Dedifferentiated amniotic fluid mesenchymal stem cell (primary cell): ENCODE measurements around the gene ZNF548.

Experiments
- DNase-seq: peaks from one replicate; pipeline ENCODE4 v3.0.0-alpha.2; 2016; ENCODE audit errors: extremely low spot score

Gene ZNF548

GRCh38 chr19:57398868-57399267 lies 9.2 kb downstream of the ZNF548 start:
- DNase-seq: no peak

DNA sequence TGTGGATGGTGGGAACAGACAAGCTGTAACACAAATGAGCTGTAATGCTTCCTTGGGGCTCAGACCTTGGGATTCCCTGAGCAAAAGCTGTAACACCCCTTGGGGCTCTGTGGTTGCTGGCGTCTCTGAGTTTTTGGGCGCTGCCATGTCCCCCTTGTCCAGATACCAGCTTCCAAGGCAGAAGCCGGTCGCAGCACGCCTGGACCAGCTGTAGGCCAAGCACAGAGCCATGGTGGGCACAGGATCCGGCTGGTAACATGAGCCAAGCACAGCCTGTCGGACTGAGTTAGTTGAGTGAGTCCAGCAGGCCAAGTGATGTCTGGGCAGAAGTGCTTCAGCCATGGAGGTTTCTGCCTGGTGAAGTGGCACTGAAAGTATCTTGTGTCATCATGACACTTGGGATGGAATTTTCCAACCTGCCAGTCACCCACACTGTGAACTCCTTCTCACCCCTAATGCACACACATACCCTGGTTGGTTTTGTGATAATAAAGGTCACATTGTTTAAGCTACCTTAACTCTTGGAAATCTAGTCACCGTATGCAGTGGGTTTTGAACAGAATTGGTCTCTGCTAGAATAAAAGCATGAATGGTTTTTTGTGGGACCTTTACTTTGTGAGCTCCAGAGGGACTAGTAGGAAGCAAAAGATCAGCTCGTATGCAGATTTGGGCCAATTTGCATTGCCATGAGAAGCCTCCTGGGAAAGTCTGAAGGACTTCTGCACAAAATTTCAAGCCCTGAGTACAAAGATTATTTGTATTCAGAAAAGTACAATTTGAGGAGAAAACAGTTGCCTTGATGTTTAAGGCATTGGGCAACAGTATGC lies 14.3 kb downstream of the ZNF548 start:
- no peak for DNase-seq

DNA sequence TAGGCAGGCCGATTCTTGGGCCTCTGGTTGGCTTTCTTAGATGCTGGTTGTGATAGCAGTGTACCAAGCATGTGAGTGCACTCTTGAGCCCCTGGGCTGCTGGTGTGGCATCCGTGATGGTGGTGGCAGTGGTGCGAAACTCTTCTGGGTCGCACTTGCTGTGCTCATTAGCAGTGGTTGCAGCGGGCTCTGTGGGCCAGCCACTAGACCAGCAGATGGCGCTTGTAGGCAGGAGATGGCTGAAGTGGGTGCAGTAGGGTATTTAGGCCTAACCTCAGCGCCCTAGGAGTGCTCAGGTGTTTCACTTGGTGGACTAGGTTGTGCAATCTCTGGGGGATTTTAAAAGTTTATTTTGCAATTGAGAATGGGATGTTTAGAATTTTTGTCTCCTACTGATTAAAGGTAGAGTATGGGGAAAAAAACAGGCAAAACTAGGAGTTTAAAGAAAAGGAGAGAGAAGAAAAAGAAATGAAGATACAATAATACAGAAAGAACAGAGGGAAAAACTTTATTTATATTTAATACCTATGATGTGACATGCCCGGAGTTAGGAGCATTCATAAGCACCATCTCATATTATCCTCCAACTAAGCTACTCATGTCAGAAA lies 17.0 kb downstream of the ZNF548 start:
- peak; percentile 55 for DNase-seq

GRCh38 chr19:57410877-57411671 lies 21.4 kb downstream of the ZNF548 start, which contains the start of gene ZNF17:
Gene ZNF17 (plus strand): TSS chr19:57411161. CDS start chr19:57413616, 2,455 bp downstream.
- DNase-seq: peak; percentile 96

- DNase-seq: no peak
These were observed 29.8 kb downstream of the ZNF548 start for GRCh38 chr19:57419439-57419838.

DNA sequence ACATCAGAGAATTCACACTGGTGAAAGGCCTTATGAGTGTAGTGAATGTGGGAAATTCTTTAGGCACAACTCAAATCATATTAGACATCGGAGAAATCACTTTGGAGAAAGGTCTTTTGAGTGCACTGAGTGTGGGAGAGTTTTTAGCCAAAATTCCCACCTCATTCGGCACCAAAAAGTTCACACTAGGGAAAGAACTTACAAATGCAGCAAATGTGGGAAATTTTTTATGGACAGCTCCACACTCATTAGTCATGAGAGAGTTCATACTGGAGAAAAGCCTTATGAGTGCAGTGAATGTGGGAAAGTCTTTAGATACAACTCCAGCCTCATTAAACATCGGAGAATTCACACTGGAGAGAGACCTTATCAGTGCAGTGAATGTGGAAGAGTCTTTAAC lies 31.4 kb downstream of the ZNF548 start:
- DNase-seq: no peak

GRCh38 chr19:57434386-57435061 lies 44.9 kb downstream of the ZNF548 start:
- no peak for DNase-seq

DNA sequence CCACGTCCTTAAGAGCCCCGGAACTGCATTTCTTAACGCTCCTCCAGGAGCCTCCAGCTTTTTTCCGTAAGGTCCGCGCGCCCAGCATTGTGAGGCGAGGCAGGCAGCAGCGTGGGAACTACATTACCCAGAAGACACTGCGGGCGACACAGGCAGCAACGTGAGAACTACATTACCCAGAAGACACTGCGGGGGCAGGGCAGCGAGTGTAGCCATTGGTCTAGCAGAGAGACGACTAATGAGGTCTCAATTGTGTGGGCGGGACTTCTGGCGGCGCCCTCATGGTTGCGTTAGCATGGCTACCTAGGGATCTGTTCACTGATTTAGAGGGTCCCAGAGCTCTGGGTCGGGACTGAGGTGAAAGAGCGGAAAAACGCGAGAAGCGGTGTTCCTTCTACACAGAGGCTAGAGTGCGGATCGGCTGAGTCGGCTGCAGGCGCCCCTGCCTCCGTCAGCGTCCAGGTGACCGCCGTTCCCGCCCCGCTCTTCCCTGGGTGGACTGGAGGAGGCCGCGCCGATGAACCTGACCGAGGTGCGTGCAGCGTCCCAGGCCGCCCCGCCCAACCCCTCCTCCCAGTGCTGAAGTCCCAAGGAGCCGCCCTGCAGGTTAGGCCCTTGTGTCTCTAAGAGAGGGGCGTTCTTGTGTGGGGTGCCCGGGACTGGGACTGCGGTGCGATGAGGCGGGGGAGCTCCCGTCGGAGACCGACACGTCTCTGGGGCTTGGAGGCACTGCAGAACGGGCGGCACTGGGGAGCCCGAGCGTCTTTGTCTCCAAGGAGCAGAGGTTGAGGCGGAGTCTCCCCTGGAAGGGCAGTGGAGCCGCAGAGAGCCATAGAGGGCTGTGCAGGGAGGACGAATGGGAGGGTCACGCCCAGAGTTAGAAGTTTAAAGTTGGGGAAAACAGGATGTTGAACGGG lies 45.7 kb downstream of the ZNF548 start, which contains the start of gene ZNF749:
Gene ZNF749 (plus strand): TSS at position 264 of the 917 bp plus-strand sequence. CDS start 254 bp downstream, at position 518.
- DNase-seq: peak; percentile 99

- DNase-seq: no peak
These were observed 46.8 kb downstream of the ZNF548 start for GRCh38 chr19:57436417-57436816.

GRCh38 chr19:57437931-57438330 lies 48.3 kb downstream of the ZNF548 start:
- DNase-seq: no peak

GRCh38 chr19:57438925-57439324 lies 49.3 kb downstream of the ZNF548 start:
- DNase-seq: no peak

GRCh38 chr19:57441979-57442752 lies 52.5 kb downstream of the ZNF548 start:
- no peak for DNase-seq

- DNase-seq: no peak
These were observed 53.6 kb downstream of the ZNF548 start for GRCh38 chr19:57443121-57443696.

DNA sequence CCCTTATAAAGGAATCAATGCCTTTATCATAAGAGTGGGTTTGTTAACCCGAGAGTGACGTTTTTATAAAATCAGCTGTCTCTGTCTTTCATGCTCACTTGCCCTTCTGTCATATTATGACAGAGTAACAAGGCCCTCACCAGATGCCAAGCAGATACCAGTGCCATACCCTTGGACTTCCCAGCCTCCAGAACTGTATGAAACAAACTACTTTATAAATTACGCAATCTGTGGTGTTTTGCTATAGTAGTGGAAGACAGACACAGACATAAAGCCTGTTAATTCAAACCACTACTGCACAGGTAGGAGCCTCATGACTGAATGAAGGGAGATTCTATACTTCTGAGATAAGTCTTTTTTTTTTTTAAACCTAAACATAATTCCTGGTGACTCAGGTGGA lies 62.7 kb downstream of the ZNF548 start:
- no peak for DNase-seq
